ENCODE results near the gene SPNS3. TPM values are rescaled to one million over a fixed set of nuclear protein-coding genes. Genes with fewer than 3 reads are reported as not detected.

SPNS3 gene
- total and polyA plus RNA-seq, 2 of the 8 experiments (the other 6 are each of a cell fraction or from before 2014, with no cell fraction given) = not detected

- TF ChIP-seq CHD7 (IDR thresholded peaks at IDR 0.05; ENCODE audit: insufficient replicate concordance, low read length) = no peak
- no peak for TF ChIP-seq ATF2 (IDR thresholded peaks at IDR 0.05; ENCODE audit: low read length)
- TF ChIP-seq SAP30 (IDR thresholded peaks at IDR 0.05; ENCODE audit: insufficient read depth, insufficient replicate concordance, low read length) = no peak
- no peak for TF ChIP-seq TAF7 (optimal IDR thresholded peaks at IDR 0.05; ENCODE audit: borderline replicate concordance, low read depth, low read length)
- no peak for TF ChIP-seq CBX5 (IDR thresholded peaks at IDR 0.05; ENCODE audit: low read depth, low read length)
- no peak for TF ChIP-seq TEAD4 (IDR thresholded peaks at IDR 0.05; ENCODE audit: low read depth, low read length)
- TF ChIP-seq EGR1 (IDR thresholded peaks at IDR 0.05; ENCODE audit: borderline replicate concordance, low read depth, low read length) = no peak
- no peak for TF ChIP-seq SRF (IDR thresholded peaks at IDR 0.05; ENCODE audit: low read depth, low read length)
- TF ChIP-seq MAX (IDR thresholded peaks at IDR 0.05) = no peak
These were observed 6.2 kb upstream of the SPNS3 start (continued) for GRCh38 chr17:4427505-4427904.
